Hindlimb muscle (tissue), 1 donor: ENCODE data around the gene BCL2L1. TPM values are rescaled to one million over a fixed set of nuclear protein-coding genes. Genes with fewer than 3 reads are reported as not detected.
"Not testable (repeated sequence)": the region's sequence is repeated elsewhere in the genome, so short reads cannot be mapped to it uniquely, and the experiment has no call there.

ENCODE experiments used
- DNase-seq: peaks from one replicate; pipeline ENCODE4 v3.0.0-alpha.2; 2013
- polyA plus RNA-seq: library from polyadenylated mRNA; unstranded; fragments of 120-200 nt; gene quantifications from one replicate; pipeline ENCODE4 v1.2.1, GENCODE V29; 2013; ENCODE audit not compliant: insufficient read length

The BCL2L1 gene
- polyA plus RNA-seq, result 28.1 TPM

- peak; percentile 86 for DNase-seq
These were observed at the start of gene BCL2L1 for GRCh38 chr20:31722257-31723068. BCL2L1 (minus strand) TSS chr20:31722868; CDS start chr20:31722218, 650 bp downstream.

GRCh38 chr20:31770243-31770642 lies 47.6 kb upstream of the BCL2L1 start:
- DNase-seq, result no peak

GRCh38 chr20:31769681-31770080 lies 47.0 kb upstream of the BCL2L1 start:
- DNase-seq, result no peak

- DNase-seq, result no peak
These were observed 45.1 kb upstream of the BCL2L1 start for GRCh38 chr20:31767805-31768204.

- DNase-seq, result no peak
These were observed 42.1 kb upstream of the BCL2L1 start for GRCh38 chr20:31764641-31765305.

- no peak for DNase-seq
These were observed 38.0 kb upstream of the BCL2L1 start for GRCh38 chr20:31760519-31761240.

- no peak for DNase-seq
These were observed 37.3 kb upstream of the BCL2L1 start for GRCh38 chr20:31759836-31760518.

- DNase-seq, result no peak
These were observed 36.3 kb upstream of the BCL2L1 start for GRCh38 chr20:31758991-31759390.

GRCh38 chr20:31758521-31758920 lies 35.9 kb upstream of the BCL2L1 start:
- no peak for DNase-seq

- no peak for DNase-seq
These were observed 34.6 kb upstream of the BCL2L1 start for GRCh38 chr20:31757254-31757653.

- peak; percentile 45 for DNase-seq
These were observed 28.5 kb upstream of the BCL2L1 start for GRCh38 chr20:31751126-31751525.

- no peak for DNase-seq
These were observed 26.6 kb upstream of the BCL2L1 start for GRCh38 chr20:31749223-31749622.

- DNase-seq, result peak; percentile 42
These were observed 25.0 kb upstream of the BCL2L1 start for GRCh38 chr20:31747640-31748039.

GRCh38 chr20:31747028-31747427 lies 24.4 kb upstream of the BCL2L1 start:
- DNase-seq, result not testable (repeated sequence)

GRCh38 chr20:31746068-31746878 lies 23.6 kb upstream of the BCL2L1 start:
- no peak for DNase-seq

GRCh38 chr20:31740656-31741323 lies 18.1 kb upstream of the BCL2L1 start:
- no peak for DNase-seq

GRCh38 chr20:31740208-31740607 lies 17.5 kb upstream of the BCL2L1 start:
- DNase-seq, result no peak

GRCh38 chr20:31739550-31739977 lies 16.9 kb upstream of the BCL2L1 start:
- no peak for DNase-seq

GRCh38 chr20:31738729-31739549 lies 16.3 kb upstream of the BCL2L1 start, which contains the start of gene TPX2:
TPX2 (plus strand) TSS chr20:31739290; CDS start chr20:31757477, 18,187 bp downstream.
- DNase-seq, result peak; percentile 96

- no peak for DNase-seq
These were observed 8.7 kb upstream of the BCL2L1 start for GRCh38 chr20:31731321-31731717.
